HepG2 (cell line): ENCODE results near the gene DAZAP1. TPM values are rescaled to one million over a fixed set of nuclear protein-coding genes. Genes with fewer than 3 reads are reported as not detected.
A peak's percentile ranks its signal among the peaks of the same experiment; 100 is the strongest.

ENCODE experiments used
- ARHGAP35 ChIP-seq: sonication (generic); formaldehyde crosslinking; IDR thresholded peaks from 2 replicates; pipeline ENCODE4 v1.9.0; 2022; ENCODE audit warnings: mild to moderate bottlenecking, inconsistent platforms, moderate library complexity, missing genetic modification reagents, borderline replicate concordance
- ATAD3A ChIP-seq: sonication (generic); formaldehyde crosslinking; IDR thresholded peaks from 2 replicates; pipeline ENCODE4 v1.4.0; 2020; ENCODE audit warnings: missing genetic modification reagents
- CEBPZ ChIP-seq: IDR thresholded peaks from 2 replicates; pipeline ENCODE4 v1.6.1; 2012; ENCODE audit warnings: low read length, improper control_type of control experiment
- DZIP1 ChIP-seq: sonication (generic); formaldehyde crosslinking; IDR thresholded peaks from 2 replicates; pipeline ENCODE4 v1.5.0; 2020; ENCODE audit warnings: mild to moderate bottlenecking, missing genetic modification reagents
- HNF4G ChIP-seq, 2 experiments: sonication (generic) in 1 of 2; formaldehyde crosslinking in 1 of 2; IDR thresholded peaks; 2 replicates each; pipeline versions ENCODE4 v1.4.0 to v1.6.1; 2011 to 2020; ENCODE audit warnings: borderline replicate concordance in 2 of 2, low read depth in 2 of 2, mild to moderate bottlenecking in 2 of 2, low read length in 1 of 2, missing genetic modification reagents in 1 of 2, moderate library complexity in 1 of 2
- MEF2D ChIP-seq: sonication (generic); formaldehyde crosslinking; IDR thresholded peaks from 2 replicates; pipeline ENCODE4 v1.5.1; 2020; ENCODE audit warnings: mild to moderate bottlenecking, missing genetic modification reagents
- MLLT10 ChIP-seq: sonication (generic); formaldehyde crosslinking; IDR thresholded peaks from 2 replicates; pipeline ENCODE4 v1.4.0; 2020; ENCODE audit warnings: missing genetic modification reagents
- MTF2 ChIP-seq: sonication (generic); formaldehyde crosslinking; IDR thresholded peaks from 2 replicates; pipeline ENCODE4 v1.5.0; 2020; ENCODE audit warnings: missing genetic modification reagents, borderline replicate concordance
- PAX8 ChIP-seq: sonication (generic); formaldehyde crosslinking; IDR thresholded peaks from 2 replicates; pipeline ENCODE4 v1.8.0; 2022; ENCODE audit warnings: mild to moderate bottlenecking, missing genetic modification reagents, borderline replicate concordance
- PHB2 ChIP-seq: fragments of 450-650 bp; IDR thresholded peaks from 2 replicates; pipeline ENCODE4 v1.6.1; 2018; ENCODE audit not compliant: partially characterized antibody
- SMAD9 ChIP-seq: sonication (generic); formaldehyde crosslinking; IDR thresholded peaks from 2 replicates; pipeline ENCODE4 v1.5.1; 2020; ENCODE audit warnings: mild to moderate bottlenecking, missing genetic modification reagents
- SRF ChIP-seq: IDR thresholded peaks from 2 replicates; pipeline ENCODE4 v1.6.1; 2011; ENCODE audit warnings: mild to moderate bottlenecking, low read depth, low read length, moderate library complexity
- TARDBP ChIP-seq: sonication (generic); formaldehyde crosslinking; IDR thresholded peaks from 2 replicates; pipeline ENCODE4 v1.8.0; 2022; ENCODE audit warnings: mild to moderate bottlenecking, missing genetic modification reagents
- THAP9 ChIP-seq: sonication (generic); formaldehyde crosslinking; IDR thresholded peaks from 2 replicates; pipeline ENCODE4; 2020; ENCODE audit warnings: missing genetic modification reagents, mild to moderate bottlenecking, borderline replicate concordance
- U2AF1 ChIP-seq: fragments of 200-400 bp; formaldehyde crosslinking; optimal IDR thresholded peaks from 2 replicates; pipeline ENCODE3; 2017; ENCODE audit warnings: mild to moderate bottlenecking, low read depth, low read length
- ZFP62 ChIP-seq: sonication (generic); formaldehyde crosslinking; IDR thresholded peaks from 2 replicates; pipeline ENCODE4 v1.4.0; 2020; ENCODE audit warnings: missing genetic modification reagents
- ZNF761 ChIP-seq: sonication (generic); formaldehyde crosslinking; conservative IDR thresholded peaks from 2 replicates; pipeline ENCODE4 v1.4.0; 2020; ENCODE audit warnings: mild to moderate bottlenecking, missing genetic modification reagents
- ZNF766 ChIP-seq: sonication (generic); formaldehyde crosslinking; IDR thresholded peaks from 2 replicates; pipeline ENCODE4 v1.5.0; 2020; ENCODE audit warnings: missing genetic modification reagents, borderline replicate concordance
- ZSCAN22 ChIP-seq: sonication (generic); formaldehyde crosslinking; IDR thresholded peaks from 2 replicates; pipeline ENCODE4 v1.4.0; 2020; ENCODE audit warnings: mild to moderate bottlenecking, missing genetic modification reagents
- ZSCAN9 ChIP-seq: IDR thresholded peaks from 2 replicates; pipeline ENCODE4 v1.6.1; 2016; ENCODE audit warnings: borderline replicate concordance
- polyA plus RNA-seq, 8 experiments: library from polyadenylated mRNA; depleted of rRNA in 3 of 8; stranded (reverse) in 7 of 8; unstranded in 1 of 8; fragments of >200 nt; fragmentation: Illumina TruSeq in 4 of 8; extraction: Trizol in 4 of 8; gene quantifications; 2 replicates each; pipeline versions ENCODE4 v1.2.1 to v1.2.3, GENCODE V29; 2011 to 2016; ENCODE audit warnings: low read depth in 4 of 8, missing spikeins in 1 of 8, mixed read lengths in 1 of 8; ENCODE audit not compliant: insufficient read depth in 1 of 8
- total RNA-seq, 5 experiments: library from RNA; depleted of rRNA; stranded (reverse); fragments of >200 nt; fragmentation: Illumina TruSeq; extraction: Trizol; gene quantifications; 2 replicates each; pipeline ENCODE4 v1.2.3, GENCODE V29; 2016; ENCODE audit warnings: low read depth in 1 of 5

Gene DAZAP1
- total and polyA plus RNA-seq, 2 of the 13 experiments (the other 11 are each of a cell fraction or from before 2014, with no cell fraction given), result 63.3 to 79.2 TPM

GRCh38 chr19:1406774-1407527 is 435 bp upstream of the DAZAP1 start (continued):
- TF ChIP-seq DZIP1 (no peak), MTF2 (CRISPR knock-in tag) (no peak), CEBPZ (no peak), MLLT10 (CRISPR knock-in tag) (no peak), ZNF766 (CRISPR knock-in tag) (no peak), SMAD9 (CRISPR knock-in tag) (no peak), HNF4G (IDR thresholded peaks at IDR 0.05; ENCODE audit: borderline replicate concordance, low read depth, low read length) (no peak), HNF4G (CRISPR knock-in tag; IDR thresholded peaks at IDR 0.05; ENCODE audit: borderline replicate concordance, low read depth) (no peak), ZSCAN22 (no peak), U2AF1 (no peak), ZFP62 (CRISPR knock-in tag) (no peak), PAX8 (CRISPR knock-in tag) (no peak), ZSCAN9 (CRISPR knock-in tag) (no peak), ARHGAP35 (CRISPR knock-in tag) (no peak), PHB2 (no peak), ZNF761 (no peak), TARDBP (no peak), MEF2D (CRISPR knock-in tag) (peak; percentile 37; the same call in 1 of the 2 replicates), SRF (no peak), THAP9 (CRISPR knock-in tag) (no peak), ATAD3A (CRISPR knock-in tag) (no peak)
